ENCODE results near the gene AUP1.

Gene AUP1

GRCh38 chr2:74505448-74506246 is 23.9 kb downstream of the AUP1 start:
- no peak for ATAC-seq
- TF ChIP-seq ZNF8 (CRISPR knock-in tag; IDR thresholded peaks at IDR 0.05), result no peak
- no peak for TF ChIP-seq GLIS3 (CRISPR knock-in tag; IDR thresholded peaks at IDR 0.05)
- no peak for TF ChIP-seq CSDC2 (CRISPR knock-in tag; IDR thresholded peaks at IDR 0.05)
- TF ChIP-seq ZNF565 (CRISPR knock-in tag; conservative IDR thresholded peaks at IDR 0.05; ENCODE audit: low read depth), result no peak
- no peak for TF ChIP-seq BACH2 (CRISPR knock-in tag; IDR thresholded peaks at IDR 0.05; ENCODE audit: borderline replicate concordance)
- TF ChIP-seq PATZ1 (CRISPR knock-in tag; IDR thresholded peaks at IDR 0.05; ENCODE audit: borderline replicate concordance), result no peak
- TF ChIP-seq PPARA (CRISPR knock-in tag; IDR thresholded peaks at IDR 0.05; ENCODE audit: borderline replicate concordance), result no peak
- TF ChIP-seq ZNF70 (CRISPR knock-in tag; IDR thresholded peaks at IDR 0.05), result no peak
- TF ChIP-seq SNAI2 (CRISPR knock-in tag; IDR thresholded peaks at IDR 0.05), result no peak
- no peak for TF ChIP-seq OSR1 (CRISPR knock-in tag; IDR thresholded peaks at IDR 0.05)

GRCh38 chr2:74504591-74504990 is 24.9 kb downstream of the AUP1 start:
- no peak for ATAC-seq
- no peak for TF ChIP-seq GLIS3 (CRISPR knock-in tag; IDR thresholded peaks at IDR 0.05)
- TF ChIP-seq CSDC2 (CRISPR knock-in tag; IDR thresholded peaks at IDR 0.05), result no peak
- TF ChIP-seq OSR1 (CRISPR knock-in tag; IDR thresholded peaks at IDR 0.05), result no peak
- TF ChIP-seq ZFP3 (CRISPR knock-in tag; IDR thresholded peaks at IDR 0.05), result no peak
- TF ChIP-seq POU6F1 (CRISPR knock-in tag; IDR thresholded peaks at IDR 0.05; ENCODE audit: borderline replicate concordance, low read depth), result no peak
- TF ChIP-seq ARNTL (CRISPR knock-in tag; IDR thresholded peaks at IDR 0.05; ENCODE audit: borderline replicate concordance, low read depth), result no peak
- no peak for TF ChIP-seq ZNF8 (CRISPR knock-in tag; IDR thresholded peaks at IDR 0.05)
- TF ChIP-seq ISL1 (CRISPR knock-in tag; IDR thresholded peaks at IDR 0.05), result no peak
- TF ChIP-seq ZNF70 (CRISPR knock-in tag; IDR thresholded peaks at IDR 0.05), result no peak
- TF ChIP-seq ESRRG (CRISPR knock-in tag; IDR thresholded peaks at IDR 0.05), result no peak
- TF ChIP-seq TOX (CRISPR knock-in tag; IDR thresholded peaks at IDR 0.05; ENCODE audit: borderline replicate concordance), result no peak
- TF ChIP-seq ZNF565 (CRISPR knock-in tag; conservative IDR thresholded peaks at IDR 0.05; ENCODE audit: low read depth), result no peak
- TF ChIP-seq ZFP30 (CRISPR knock-in tag; IDR thresholded peaks at IDR 0.05), result no peak
- no peak for TF ChIP-seq TSHZ2 (CRISPR knock-in tag; IDR thresholded peaks at IDR 0.05)

- no peak for ATAC-seq
- TF ChIP-seq ESRRG (CRISPR knock-in tag; IDR thresholded peaks at IDR 0.05), result no peak
- no peak for TF ChIP-seq ARNTL (CRISPR knock-in tag; IDR thresholded peaks at IDR 0.05; ENCODE audit: borderline replicate concordance, low read depth)
- TF ChIP-seq OSR1 (CRISPR knock-in tag; IDR thresholded peaks at IDR 0.05), result no peak
- TF ChIP-seq ZNF8 (CRISPR knock-in tag; IDR thresholded peaks at IDR 0.05), result no peak
- TF ChIP-seq TSHZ2 (CRISPR knock-in tag; IDR thresholded peaks at IDR 0.05), result no peak
- no peak for TF ChIP-seq PPARA (CRISPR knock-in tag; IDR thresholded peaks at IDR 0.05; ENCODE audit: borderline replicate concordance)
These were observed 25.7 kb downstream of the AUP1 start for GRCh38 chr2:74503506-74504475.

All from SK-N-SH treated with all-trans-retinoic acid at 6 μM for 48 hours (cell line).